Stimulated activated CD8-positive, alpha-beta memory T cell treated with anti-CD3 and anti-CD28 coated beads, Interleukin-7, amount 100 ng/mL, for 1 hour (primary cell): Measurements from ENCODE around the gene MTPN.

ENCODE experiments used
- DNase-seq, 2 donors: peaks; one replicate each; pipeline ENCODE4 v3.0.0-alpha.2; 2020; ENCODE audit warnings: low read depth in 2 of 2

The MTPN gene

DNA sequence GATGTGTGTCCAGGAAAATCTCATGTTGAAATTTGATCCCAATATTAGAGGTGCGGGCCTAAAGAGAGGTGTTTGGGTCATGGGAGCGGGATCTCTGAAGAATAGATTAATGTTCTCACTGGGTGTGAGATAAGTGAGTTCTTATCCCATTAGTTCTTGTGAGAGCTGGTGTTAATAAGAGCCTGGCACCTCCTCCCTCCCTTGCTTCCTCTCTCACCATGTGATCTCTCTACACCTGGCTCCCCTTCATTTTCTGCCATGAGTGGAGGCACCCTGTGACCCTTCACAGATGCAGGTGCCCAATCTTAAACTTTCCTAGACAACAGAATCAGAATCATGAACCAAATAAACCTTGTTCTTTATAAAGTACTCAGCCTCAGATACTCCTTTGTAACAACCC, 19.5 kb downstream of the MTPN start:
- no peak for DNase-seq

GRCh38 chr7:135956393-135956792, 20.8 kb downstream of the MTPN start:
- no peak for DNase-seq

GRCh38 chr7:135950972-135951371, 26.2 kb downstream of the MTPN start:
- no peak for DNase-seq

DNA sequence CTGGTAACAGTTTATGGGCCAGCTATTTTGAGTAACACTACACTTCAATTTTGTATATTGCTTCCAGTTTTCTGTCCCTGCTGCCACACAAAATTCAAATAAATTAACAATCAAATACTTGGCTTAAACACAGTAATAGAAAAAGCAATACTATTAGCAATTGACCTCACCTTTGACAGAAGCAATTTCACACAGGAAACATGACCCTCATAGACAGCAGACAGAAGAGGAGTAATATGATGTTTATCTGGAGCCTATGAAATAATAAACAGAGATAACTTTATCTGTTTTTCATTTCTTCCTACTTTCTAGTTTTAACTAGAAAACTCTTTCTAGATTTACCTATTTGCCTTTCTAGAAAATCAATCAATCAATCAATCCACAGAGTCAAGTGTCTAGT, 26.7 kb downstream of the MTPN start:
- no peak for DNase-seq

GRCh38 chr7:135946289-135947055, 30.7 kb downstream of the MTPN start:
- no peak for DNase-seq

- no peak for DNase-seq
These were observed 32.4 kb downstream of the MTPN start for GRCh38 chr7:135944753-135945152.

GRCh38 chr7:135943134-135943879, 33.9 kb downstream of the MTPN start:
- DNase-seq: no peak

DNA sequence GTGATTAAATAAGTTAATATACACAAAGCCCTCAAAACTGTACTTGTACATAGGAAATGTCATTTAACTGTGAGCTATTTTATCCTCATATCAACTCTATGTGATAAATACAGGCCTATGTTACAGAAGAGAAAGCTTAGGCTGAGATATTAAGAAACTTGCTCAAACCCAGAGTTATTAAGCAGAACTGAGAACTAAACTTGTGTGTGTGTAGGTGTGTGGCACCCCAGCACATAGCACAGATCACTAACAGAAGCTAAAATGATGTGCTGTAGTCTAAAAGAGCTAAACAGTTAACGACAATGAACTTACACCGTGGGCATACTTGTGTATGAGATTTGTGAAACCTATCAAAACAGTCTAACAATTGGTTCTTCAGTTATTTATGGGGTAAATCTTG, 34.5 kb downstream of the MTPN start:
- no peak for DNase-seq

GRCh38 chr7:135940077-135941075, 36.8 kb downstream of the MTPN start:
- DNase-seq: no peak

GRCh38 chr7:135939261-135939812, 37.8 kb downstream of the MTPN start:
- no peak for DNase-seq

- no peak for DNase-seq
These were observed 38.6 kb downstream of the MTPN start for GRCh38 chr7:135938563-135938962.

GRCh38 chr7:135938086-135938485, 39.1 kb downstream of the MTPN start:
- DNase-seq: no peak

- no peak for DNase-seq
These were observed 40.5 kb downstream of the MTPN start for GRCh38 chr7:135936497-135937217.

DNA sequence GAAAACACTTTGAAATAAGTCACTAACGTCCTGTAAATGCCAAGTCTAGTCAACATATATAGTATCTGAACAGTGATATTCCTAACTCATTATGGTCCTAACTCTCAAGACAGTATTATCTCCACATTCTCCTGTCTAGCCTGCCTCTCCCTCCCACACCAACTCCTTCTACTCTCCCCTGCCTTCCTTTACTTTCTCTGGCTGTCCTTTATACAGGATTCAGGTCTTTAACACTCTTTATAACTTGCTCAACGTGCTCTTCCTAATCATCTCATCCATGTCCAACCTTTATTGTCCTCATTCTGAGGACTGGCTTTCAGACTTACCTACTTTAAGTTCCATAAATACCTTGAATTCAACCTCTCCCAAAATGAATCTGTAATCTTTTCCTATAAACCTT, 42.5 kb downstream of the MTPN start:
- DNase-seq: no peak

GRCh38 chr7:135933509-135934188, 43.5 kb downstream of the MTPN start:
- no peak for DNase-seq

DNA sequence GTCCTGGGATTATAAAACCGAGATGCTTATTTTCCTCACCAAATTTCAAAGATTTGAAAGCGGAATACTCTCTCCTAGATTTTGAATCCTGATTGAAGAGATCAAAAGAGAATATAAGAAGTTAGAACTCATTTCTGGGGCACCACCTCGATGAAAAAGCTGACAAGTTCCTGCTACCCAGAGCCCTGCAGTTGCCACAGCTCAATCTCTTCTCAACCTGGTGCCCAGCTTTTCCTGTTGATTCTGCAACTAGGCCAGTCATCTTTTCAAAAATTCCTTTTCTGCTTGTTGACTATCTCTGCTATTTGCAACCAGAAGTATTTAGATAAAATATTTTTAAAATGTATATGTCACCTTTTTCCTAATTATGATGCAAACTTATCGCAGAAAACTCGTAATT, 45.0 kb downstream of the MTPN start:
- DNase-seq: no peak

DNA sequence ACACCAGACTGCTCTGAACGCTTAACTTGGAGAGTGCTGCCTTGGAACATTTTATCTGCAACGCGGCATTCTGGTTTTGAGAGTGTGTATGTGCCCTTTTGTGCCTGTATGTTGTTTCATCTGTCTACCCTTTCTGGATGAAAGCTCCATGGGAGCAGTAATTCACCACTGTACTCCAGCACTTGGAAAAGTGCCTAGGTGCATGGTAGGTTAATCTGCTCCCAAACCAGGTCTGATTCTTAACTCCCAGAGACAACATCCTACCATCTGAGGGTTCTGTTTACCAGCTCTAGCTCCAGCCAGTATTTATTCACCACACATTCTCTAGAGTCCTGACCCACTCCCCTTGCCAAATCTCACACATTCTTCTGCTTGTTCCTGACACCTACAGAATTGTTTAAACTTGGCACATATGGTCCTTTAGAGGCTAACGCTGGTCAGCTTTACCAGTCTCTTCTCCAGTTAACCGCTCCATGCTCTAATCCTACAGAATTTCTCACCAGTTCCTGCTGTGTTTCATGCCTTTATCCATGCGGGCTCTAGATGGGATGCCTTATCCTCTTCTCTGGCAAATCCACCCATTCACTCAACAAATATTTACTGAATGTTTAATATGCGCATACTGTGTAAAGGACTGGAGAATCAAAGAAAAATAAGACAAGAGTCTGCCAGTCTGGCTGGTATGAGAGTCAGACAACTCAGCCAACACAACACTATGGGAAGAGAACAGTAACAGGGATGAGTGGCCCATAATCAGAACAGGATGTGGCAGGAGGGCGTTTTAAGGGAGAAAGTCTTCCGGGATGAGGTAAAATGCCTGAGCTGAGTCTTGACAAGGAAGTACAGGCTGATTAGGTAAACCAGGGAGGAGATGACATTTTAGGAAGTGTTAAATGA, 46.3 kb downstream of the MTPN start:
- DNase-seq: no peak

GRCh38 chr7:135929722-135930141, 47.4 kb downstream of the MTPN start:
- no peak for DNase-seq

DNA sequence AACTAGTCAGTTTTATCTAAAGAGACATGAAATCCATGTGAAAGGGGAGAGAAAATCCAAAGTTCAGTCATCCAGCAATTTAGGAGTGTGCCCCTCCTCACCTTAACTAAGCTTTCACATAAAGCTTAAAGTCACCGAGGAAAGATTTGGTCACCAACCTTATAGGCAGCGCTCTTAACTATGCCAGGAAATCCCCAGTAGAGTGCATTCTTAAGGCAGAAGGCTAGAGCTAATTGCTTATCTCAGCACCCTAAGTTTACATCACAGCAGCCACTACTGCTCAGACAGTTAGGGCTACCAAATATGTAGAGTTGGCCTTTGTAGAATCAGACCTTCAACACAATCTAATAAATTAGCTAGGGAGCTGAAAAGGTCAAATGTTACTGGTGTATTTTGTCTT, 47.9 kb downstream of the MTPN start:
- DNase-seq: no peak
